ENCODE results near the gene CLEC2A.

The CLEC2A gene

GRCh38 chr12:9940375-9940774 is 8.2 kb upstream of the CLEC2A start:
- H3K4me2 ChIP-seq (ENCODE audit: insufficient read depth, low read length, poor library complexity, severe bottlenecking): no peak overlapping the region
- no CpG with 5 or more reads among the region's 2 CpGs for WGBS, 2 donors (ENCODE audit: extremely low coverage in 2 of 2, insufficient read length in 2 of 2, insufficient replicate concordance in 1 of 2)
- no peak overlapping the region for H3K14ac ChIP-seq (ENCODE audit: low read length)
- no peak overlapping the region for H4K91ac ChIP-seq (ENCODE audit: low read depth, low read length, poor library complexity)
- H3K27me3 ChIP-seq (ENCODE audit: control insufficient read depth in 3 of 3, insufficient read depth in 3 of 3, low read depth in 1 of 3, low read length in 3 of 3): no peaks in the 10 kb centered on the region
- H3K4ac ChIP-seq (ENCODE audit: low read length): no peak overlapping the region
- H3K23ac ChIP-seq (ENCODE audit: low read depth, low read length, poor library complexity): no peak overlapping the region
- no peak overlapping the region for H4K8ac ChIP-seq (ENCODE audit: low read depth, low read length)
- H2BK5ac ChIP-seq (ENCODE audit: low read length): no peak overlapping the region
- H2AFZ ChIP-seq (ENCODE audit: low read length): no peak overlapping the region
- no peak overlapping the region for H3K27ac ChIP-seq (replicated peaks; ENCODE audit: low read length)
- peaks cover 0 to 2% of the 10 kb centered on the region in 2 donors for H3K36me3 ChIP-seq (replicated peaks in 1 of 2; ENCODE audit: control insufficient read depth in 2 of 2, insufficient read depth in 2 of 2, low read length in 2 of 2)
- no peak overlapping the region for H3K18ac ChIP-seq (ENCODE audit: low read length)
- H3K9ac ChIP-seq (ENCODE audit: low read depth, low read length, poor library complexity): no peak overlapping the region
- no peak overlapping the region for H3K4me3 ChIP-seq (ENCODE audit: low read length in 2 of 2)
- H2AK5ac ChIP-seq (ENCODE audit: low read depth, low read length): no peak overlapping the region
- DNase-seq (ENCODE audit: low spot score): no peak
- no peaks in the 10 kb centered on the region for H3K79me1 ChIP-seq (ENCODE audit: low read depth, low read length)
- H3K4me1 ChIP-seq (ENCODE audit: control insufficient read depth in 2 of 2, insufficient read depth in 1 of 2, low read depth in 1 of 2, low read length in 2 of 2): no peaks in the 10 kb centered on the region
- no peaks in the 10 kb centered on the region for H3K9me3 ChIP-seq (replicated peaks in 1 of 2; ENCODE audit: control insufficient read depth in 2 of 2, insufficient read depth in 1 of 2, low read depth in 1 of 2, low read length in 2 of 2)
- no peak overlapping the region for H2BK120ac ChIP-seq (ENCODE audit: low read depth, low read length)
- H2BK15ac ChIP-seq (ENCODE audit: low read length): no peak overlapping the region
- no peak overlapping the region for H2BK12ac ChIP-seq (ENCODE audit: low read length)

GRCh38 chr12:9936591-9936990 is 4.4 kb upstream of the CLEC2A start:
- H2BK15ac ChIP-seq (ENCODE audit: low read length): no peak overlapping the region
- no peaks in the 10 kb centered on the region for H3K9me3 ChIP-seq (replicated peaks in 1 of 2; ENCODE audit: control insufficient read depth in 2 of 2, insufficient read depth in 1 of 2, low read depth in 1 of 2, low read length in 2 of 2)
- H3K79me1 ChIP-seq (ENCODE audit: low read depth, low read length): no peaks in the 10 kb centered on the region
- no peaks in the 10 kb centered on the region for H3K36me3 ChIP-seq (replicated peaks in 1 of 2; ENCODE audit: control insufficient read depth in 2 of 2, insufficient read depth in 2 of 2, low read length in 2 of 2)
- no peak for DNase-seq (ENCODE audit: low spot score)
- H2BK12ac ChIP-seq (ENCODE audit: low read length): no peak overlapping the region
- no peak overlapping the region for H4K8ac ChIP-seq (ENCODE audit: low read depth, low read length)
- H3K27ac ChIP-seq (replicated peaks; ENCODE audit: low read length): no peak overlapping the region
- H3K4ac ChIP-seq (ENCODE audit: low read length): no peak overlapping the region
- H3K4me1 ChIP-seq (ENCODE audit: control insufficient read depth in 2 of 2, insufficient read depth in 1 of 2, low read depth in 1 of 2, low read length in 2 of 2): no peaks in the 10 kb centered on the region
- no peak overlapping the region for H3K23ac ChIP-seq (ENCODE audit: low read depth, low read length, poor library complexity)
- no peaks in the 10 kb centered on the region for H3K27me3 ChIP-seq (ENCODE audit: control insufficient read depth in 3 of 3, insufficient read depth in 3 of 3, low read depth in 1 of 3, low read length in 3 of 3)
- WGBS, 2 donors (ENCODE audit: extremely low coverage in 2 of 2, insufficient read length in 2 of 2, insufficient replicate concordance in 1 of 2): no CpG with 5 or more reads among the region's 10 CpGs
- H2BK5ac ChIP-seq (ENCODE audit: low read length): no peak overlapping the region
- H2AK5ac ChIP-seq (ENCODE audit: low read depth, low read length): no peak overlapping the region
- H2BK120ac ChIP-seq (ENCODE audit: low read depth, low read length): no peak overlapping the region
- H3K4me3 ChIP-seq (ENCODE audit: low read length in 2 of 2): no peak overlapping the region
- H4K91ac ChIP-seq (ENCODE audit: low read depth, low read length, poor library complexity): no peak overlapping the region
- H3K14ac ChIP-seq (ENCODE audit: low read length): no peak overlapping the region
- no peak overlapping the region for H3K4me2 ChIP-seq (ENCODE audit: insufficient read depth, low read length, poor library complexity, severe bottlenecking)
- H2AFZ ChIP-seq (ENCODE audit: low read length): no peak overlapping the region
- no peak overlapping the region for H3K9ac ChIP-seq (ENCODE audit: low read depth, low read length, poor library complexity)
- H3K18ac ChIP-seq (ENCODE audit: low read length): no peak overlapping the region

- no peak overlapping the region for H3K18ac ChIP-seq (ENCODE audit: low read length)
Observed at GRCh38 chr12:9935026-9935425, 2.9 kb upstream of the CLEC2A start.

GRCh38 chr12:9933958-9934357 is 1.8 kb upstream of the CLEC2A start:
- Histone ChIP-seq H4K8ac (ENCODE audit: low read depth, low read length) (no peak overlapping the region), H2BK5ac (ENCODE audit: low read length) (no peak overlapping the region), H3K9me3 (replicated peaks in 1 of 2; ENCODE audit: control insufficient read depth in 2 of 2, insufficient read depth in 1 of 2, low read depth in 1 of 2, low read length in 2 of 2) (no peaks in the 10 kb centered on the region), H3K4me1 (ENCODE audit: control insufficient read depth in 2 of 2, insufficient read depth in 1 of 2, low read depth in 1 of 2, low read length in 2 of 2) (no peaks in the 10 kb centered on the region), H2BK120ac (ENCODE audit: low read depth, low read length) (no peak overlapping the region), H3K36me3 (replicated peaks in 1 of 2; ENCODE audit: control insufficient read depth in 2 of 2, insufficient read depth in 2 of 2, low read length in 2 of 2) (no peaks in the 10 kb centered on the region), H2AFZ (ENCODE audit: low read length) (no peak overlapping the region), H2BK15ac (ENCODE audit: low read length) (no peak overlapping the region), H3K4me3 (ENCODE audit: low read length in 2 of 2) (no peak overlapping the region), H3K9ac (ENCODE audit: low read depth, low read length, poor library complexity) (no peak overlapping the region), H2BK12ac (ENCODE audit: low read length) (no peak overlapping the region), H3K79me1 (ENCODE audit: low read depth, low read length) (no peaks in the 10 kb centered on the region), H3K14ac (ENCODE audit: low read length) (no peak overlapping the region), H3K4ac (ENCODE audit: low read length) (no peak overlapping the region), H3K27me3 (ENCODE audit: control insufficient read depth in 3 of 3, insufficient read depth in 3 of 3, low read depth in 1 of 3, low read length in 3 of 3) (no peaks in the 10 kb centered on the region), H3K27ac (replicated peaks; ENCODE audit: low read length) (no peak overlapping the region), H4K91ac (ENCODE audit: low read depth, low read length, poor library complexity) (no peak overlapping the region), H3K18ac (ENCODE audit: low read length) (no peak overlapping the region), H3K23ac (ENCODE audit: low read depth, low read length, poor library complexity) (no peak overlapping the region), H2AK5ac (ENCODE audit: low read depth, low read length) (no peak overlapping the region), H3K4me2 (ENCODE audit: insufficient read depth, low read length, poor library complexity, severe bottlenecking) (no peak overlapping the region)
- DNase-seq (ENCODE audit: low spot score): no peak
- no CpG with 5 or more reads among the region's 2 CpGs for WGBS, 2 donors (ENCODE audit: extremely low coverage in 2 of 2, insufficient read length in 2 of 2, insufficient replicate concordance in 1 of 2)

More at GRCh38 chr12:9935026-9935425, 2.9 kb upstream of the CLEC2A start:
- H3K27ac ChIP-seq (replicated peaks; ENCODE audit: low read length): no peak overlapping the region
- H4K8ac ChIP-seq (ENCODE audit: low read depth, low read length): no peak overlapping the region
- no peak overlapping the region for H3K23ac ChIP-seq (ENCODE audit: low read depth, low read length, poor library complexity)
- no peak overlapping the region for H3K4ac ChIP-seq (ENCODE audit: low read length)
- H3K9ac ChIP-seq (ENCODE audit: low read depth, low read length, poor library complexity): no peak overlapping the region
- no CpG with 5 or more reads among the region's 2 CpGs for WGBS, 2 donors (ENCODE audit: extremely low coverage in 2 of 2, insufficient read length in 2 of 2, insufficient replicate concordance in 1 of 2)
- H3K27me3 ChIP-seq (ENCODE audit: control insufficient read depth in 3 of 3, insufficient read depth in 3 of 3, low read depth in 1 of 3, low read length in 3 of 3): no peaks in the 10 kb centered on the region
- H3K4me1 ChIP-seq (ENCODE audit: control insufficient read depth in 2 of 2, insufficient read depth in 1 of 2, low read depth in 1 of 2, low read length in 2 of 2): no peaks in the 10 kb centered on the region
- H2BK15ac ChIP-seq (ENCODE audit: low read length): no peak overlapping the region
- no peak overlapping the region for H2AK5ac ChIP-seq (ENCODE audit: low read depth, low read length)
- no peak overlapping the region for H2BK120ac ChIP-seq (ENCODE audit: low read depth, low read length)
- no peak overlapping the region for H2AFZ ChIP-seq (ENCODE audit: low read length)
- H2BK12ac ChIP-seq (ENCODE audit: low read length): no peak overlapping the region
- H3K79me1 ChIP-seq (ENCODE audit: low read depth, low read length): no peaks in the 10 kb centered on the region
- H3K4me3 ChIP-seq (ENCODE audit: low read length in 2 of 2): no peak overlapping the region
- H3K36me3 ChIP-seq (replicated peaks in 1 of 2; ENCODE audit: control insufficient read depth in 2 of 2, insufficient read depth in 2 of 2, low read length in 2 of 2): no peaks in the 10 kb centered on the region
- peak overlapping the region; percentile 8 for H3K14ac ChIP-seq (ENCODE audit: low read length)
- H3K9me3 ChIP-seq (replicated peaks in 1 of 2; ENCODE audit: control insufficient read depth in 2 of 2, insufficient read depth in 1 of 2, low read depth in 1 of 2, low read length in 2 of 2): no peaks in the 10 kb centered on the region
- H3K4me2 ChIP-seq (ENCODE audit: insufficient read depth, low read length, poor library complexity, severe bottlenecking): peak overlapping the region; percentile 11
- no peak overlapping the region for H2BK5ac ChIP-seq (ENCODE audit: low read length)
- no peak overlapping the region for H4K91ac ChIP-seq (ENCODE audit: low read depth, low read length, poor library complexity)
- DNase-seq (ENCODE audit: low spot score): no peak

All from neuronal stem cell (in vitro differentiated cells).